ENCODE measurements around the gene GLB1L. TPM values are rescaled to one million over a fixed set of nuclear protein-coding genes. Genes with fewer than 3 reads are reported as not detected.
"Not testable (repeated sequence)": the region's sequence is repeated elsewhere in the genome, so short reads cannot be mapped to it uniquely, and the experiment has no call there.

Gene GLB1L
- polyA plus RNA-seq, 1 of the 3 experiments (the other 2 are of a cell fraction), result 11.7 TPM

DNA sequence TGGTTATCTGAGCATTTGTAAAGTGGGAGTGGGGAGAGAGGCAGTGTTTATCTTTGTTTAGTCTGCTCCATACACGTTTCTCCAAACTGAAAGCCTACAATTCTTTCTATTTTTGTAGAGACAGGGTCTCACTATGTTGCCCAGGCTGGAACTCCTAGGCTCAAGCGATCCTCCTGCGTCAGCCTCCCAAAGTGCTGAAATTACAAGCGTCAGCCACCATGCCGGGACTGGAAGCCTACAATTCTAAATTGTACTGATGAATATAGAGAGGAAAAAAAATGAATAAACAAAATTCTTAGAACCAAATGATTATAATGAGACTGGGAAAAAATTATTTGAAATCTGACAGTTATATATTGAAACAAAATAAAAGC is 40.1 kb downstream of the GLB1L start:
- ChIA-PET POLR2A (interaction anchor here (4.6 kb wide), 1 partner anchor 12 kb away, joined by 52 read pairs; the partner anchor contains the start of gene ABCB6), CTCF (interaction anchor here (1.0 to 1.7 kb wide), 2 partner anchors 46 to 50 kb away, joined by 3 to 5 read pairs; no protein-coding TSS in a partner anchor)
- Histone ChIP-seq H3K9ac (no peak overlapping the region), H3K9me3 (no peaks in the 10 kb centered on the region), H3K36me3 (replicated peaks in 1 of 2; ENCODE audit: control insufficient read depth in 1 of 2, insufficient read depth in 2 of 2, low read length in 1 of 2) (peaks cover 9 to 20% of the 10 kb centered on the region in 2 experiments), H3K27me3 (ENCODE audit: insufficient read depth) (no peaks in the 10 kb centered on the region), H3K4me3 (ENCODE audit: low read depth in 2 of 2, low read length in 1 of 2) (no peak overlapping the region), H3K9me2 (no peaks in the 10 kb centered on the region), H3K4me2 (no peak overlapping the region), H3F3A (replicated peaks; ENCODE audit: insufficient read depth) (peaks cover 15% of the 10 kb centered on the region), H3K27ac (ENCODE audit: low read depth in 2 of 2, low read length in 1 of 2) (no peak overlapping the region), H3K79me2 (ENCODE audit: insufficient read depth) (no peaks in the 10 kb centered on the region), H3K4me1 (ENCODE audit: control insufficient read depth in 1 of 2, insufficient read depth in 2 of 2, low read depth in 1 of 2, low read length in 1 of 2) (peaks cover 13 to 20% of the 10 kb centered on the region in 2 experiments; a peak in 3 of 4 replicates), H4K20me1 (ENCODE audit: insufficient read depth) (no peaks in the 10 kb centered on the region), H2AFZ (ENCODE audit: low read depth) (no peak overlapping the region)
- no peak for TF ChIP-seq TAF1 (IDR thresholded peaks at IDR 0.05; ENCODE audit: borderline replicate concordance, low read depth, low read length)
- TF ChIP-seq POLR2AphosphoS5 (IDR thresholded peaks at IDR 0.05; ENCODE audit: low read depth, low read length), result no peak
- no peak for TF ChIP-seq SIN3A (IDR thresholded peaks at IDR 0.05; ENCODE audit: borderline replicate concordance, low read depth, low read length)
- TF ChIP-seq FOXJ3 (CRISPR knock-in tag; IDR thresholded peaks at IDR 0.05), result no peak
- no peak for TF ChIP-seq EP300 (IDR thresholded peaks at IDR 0.05; ENCODE audit: borderline replicate concordance in 1 of 2, low read depth in 1 of 2, low read length in 1 of 2)
- DNase-seq, result no peak
- 88% methylated on average over 5 of the region's 5 CpGs for WGBS (ENCODE audit: low lambda C conversion rate)

GRCh38 chr2:219204425-219205164 is 40.6 kb downstream of the GLB1L start:
- H3K9me2 ChIP-seq, result no peaks in the 10 kb centered on the region
- no peak overlapping the region for H3K9ac ChIP-seq
- no peaks in the 10 kb centered on the region for H4K20me1 ChIP-seq (ENCODE audit: insufficient read depth)
- H2AFZ ChIP-seq (ENCODE audit: low read depth), result no peak overlapping the region
- no peaks in the 10 kb centered on the region for H3K79me2 ChIP-seq (ENCODE audit: insufficient read depth)
- no peaks in the 10 kb centered on the region for H3K27me3 ChIP-seq (ENCODE audit: insufficient read depth)
- peaks cover 15% of the 10 kb centered on the region for H3F3A ChIP-seq (replicated peaks; ENCODE audit: insufficient read depth)
- no peak overlapping the region for H3K27ac ChIP-seq (ENCODE audit: low read depth in 2 of 2, low read length in 1 of 2)
- CTCF ChIA-PET, result interaction anchor here (0.7 to 1.0 kb wide), 3 partner anchors 41 to 50 kb away, joined by 3 read pairs; partner anchors contain the start of genes GLB1L, NHEJ1 and STK16
- DNase-seq, result no peak
- H3K4me2 ChIP-seq, result no peak overlapping the region
- peaks cover 9 to 14% of the 10 kb centered on the region in 2 experiments for H3K36me3 ChIP-seq (replicated peaks in 1 of 2; ENCODE audit: control insufficient read depth in 1 of 2, insufficient read depth in 2 of 2, low read length in 1 of 2)
- peaks cover 13 to 20% of the 10 kb centered on the region in 2 experiments; a peak in 3 of 4 replicates for H3K4me1 ChIP-seq (ENCODE audit: control insufficient read depth in 1 of 2, insufficient read depth in 2 of 2, low read depth in 1 of 2, low read length in 1 of 2)
- POLR2A ChIA-PET, result no interaction called here
- TF ChIP-seq SIN3A (IDR thresholded peaks at IDR 0.05; ENCODE audit: borderline replicate concordance, low read depth, low read length) (no peak), TEAD4 (IDR thresholded peaks at IDR 0.05; ENCODE audit: borderline replicate concordance, insufficient read depth) (no peak), CHD2 (IDR thresholded peaks at IDR 0.05; ENCODE audit: low read length, partially characterized antibody) (no peak), ELF1 (IDR thresholded peaks at IDR 0.05) (no peak), EZH2phosphoT487 (IDR thresholded peaks at IDR 0.05; ENCODE audit: borderline replicate concordance, low read depth) (no peak), JUND (IDR thresholded peaks at IDR 0.05) (no peak), MEF2A (IDR thresholded peaks at IDR 0.05; ENCODE audit: borderline replicate concordance, low read depth) (no peak), USF1 (IDR thresholded peaks at IDR 0.05; ENCODE audit: borderline replicate concordance, low read depth) (no peak)
- TF ChIP-seq, protein P1, sequence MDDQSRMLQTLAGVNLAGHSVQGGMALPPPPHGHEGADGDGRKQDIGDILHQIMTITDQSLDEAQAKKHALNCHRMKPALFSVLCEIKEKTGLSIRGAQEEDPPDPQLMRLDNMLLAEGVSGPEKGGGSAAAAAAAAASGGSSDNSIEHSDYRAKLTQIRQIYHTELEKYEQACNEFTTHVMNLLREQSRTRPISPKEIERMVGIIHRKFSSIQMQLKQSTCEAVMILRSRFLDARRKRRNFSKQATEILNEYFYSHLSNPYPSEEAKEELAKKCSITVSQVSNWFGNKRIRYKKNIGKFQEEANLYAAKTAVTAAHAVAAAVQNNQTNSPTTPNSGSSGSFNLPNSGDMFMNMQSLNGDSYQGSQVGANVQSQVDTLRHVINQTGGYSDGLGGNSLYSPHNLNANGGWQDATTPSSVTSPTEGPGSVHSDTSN (IDR thresholded peaks at IDR 0.05), result no peak
- TF ChIP-seq, protein P2, sequence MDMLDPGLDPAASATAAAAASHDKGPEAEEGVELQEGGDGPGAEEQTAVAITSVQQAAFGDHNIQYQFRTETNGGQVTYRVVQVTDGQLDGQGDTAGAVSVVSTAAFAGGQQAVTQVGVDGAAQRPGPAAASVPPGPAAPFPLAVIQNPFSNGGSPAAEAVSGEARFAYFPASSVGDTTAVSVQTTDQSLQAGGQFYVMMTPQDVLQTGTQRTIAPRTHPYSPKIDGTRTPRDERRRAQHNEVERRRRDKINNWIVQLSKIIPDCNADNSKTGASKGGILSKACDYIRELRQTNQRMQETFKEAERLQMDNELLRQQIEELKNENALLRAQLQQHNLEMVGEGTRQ (IDR thresholded peaks at IDR 0.05; ENCODE audit: borderline replicate concordance, low read depth, low read length), result no peak
- no peaks in the 10 kb centered on the region for H3K9me3 ChIP-seq
- no peak overlapping the region for H3K4me3 ChIP-seq (ENCODE audit: low read depth in 2 of 2, low read length in 1 of 2)
- WGBS (ENCODE audit: low lambda C conversion rate), result 70% methylated on average over 7 of the region's 7 CpGs

DNA sequence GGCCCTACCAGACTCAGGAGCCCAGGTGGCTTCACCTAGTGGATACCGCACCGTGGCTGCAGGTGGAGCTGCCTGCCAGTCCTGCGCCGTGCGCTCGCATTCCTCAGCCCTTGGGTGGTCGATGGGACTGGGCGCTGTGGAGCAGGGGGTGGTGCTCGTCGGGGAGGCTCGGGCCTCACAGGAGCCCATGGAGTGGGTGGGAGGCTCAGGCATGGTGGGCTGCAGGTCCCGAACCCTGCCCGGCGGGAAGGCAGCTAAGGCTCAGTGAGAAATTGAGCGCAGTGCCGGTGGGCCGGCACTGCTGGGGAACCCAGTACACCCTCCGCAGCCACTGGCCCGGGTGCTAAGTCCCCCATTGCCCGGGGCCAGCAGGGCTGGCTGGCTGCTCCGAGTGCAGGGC is 43.9 kb downstream of the GLB1L start:
- H3K79me2 ChIP-seq (ENCODE audit: insufficient read depth); H4K20me1 ChIP-seq (ENCODE audit: insufficient read depth); H3K4me1 ChIP-seq (ENCODE audit: control insufficient read depth in 1 of 2, insufficient read depth in 2 of 2, low read depth in 1 of 2, low read length in 1 of 2); H3K4me2 ChIP-seq; H3K4me3 ChIP-seq (ENCODE audit: low read depth in 2 of 2, low read length in 1 of 2); H3K9me2 ChIP-seq; DNase-seq; H3K9ac ChIP-seq; H3F3A ChIP-seq (replicated peaks; ENCODE audit: insufficient read depth); H3K27me3 ChIP-seq (ENCODE audit: insufficient read depth); H3K27ac ChIP-seq (ENCODE audit: low read depth in 2 of 2, low read length in 1 of 2); H3K36me3 ChIP-seq (replicated peaks in 1 of 2; ENCODE audit: control insufficient read depth in 1 of 2, insufficient read depth in 2 of 2, low read length in 1 of 2); H2AFZ ChIP-seq (ENCODE audit: low read depth); H3K9me3 ChIP-seq: not testable (repeated sequence)
- CTCF ChIA-PET, result interaction anchor here (1.2 to 2.4 kb wide), 3 partner anchors 12 to 42 kb away, joined by 3 to 10 read pairs (median 3); partner anchors contain the start of gene NHEJ1
- POLR2A ChIA-PET, result interaction anchor here (0.8 kb wide), 1 partner anchor 12 kb away, joined by 3 read pairs; no protein-coding TSS in a partner anchor
- WGBS (ENCODE audit: low lambda C conversion rate), result 100% methylated on average over 2 of the region's 21 CpGs
